ENCODE data around the gene ADARB2. TPM values are rescaled to one million over a fixed set of nuclear protein-coding genes. Genes with fewer than 3 reads are reported as not detected.

Gene ADARB2
- total RNA-seq, 1 donor from 2014 or later, result 0.11 TPM

- TF ChIP-seq, protein P1, sequence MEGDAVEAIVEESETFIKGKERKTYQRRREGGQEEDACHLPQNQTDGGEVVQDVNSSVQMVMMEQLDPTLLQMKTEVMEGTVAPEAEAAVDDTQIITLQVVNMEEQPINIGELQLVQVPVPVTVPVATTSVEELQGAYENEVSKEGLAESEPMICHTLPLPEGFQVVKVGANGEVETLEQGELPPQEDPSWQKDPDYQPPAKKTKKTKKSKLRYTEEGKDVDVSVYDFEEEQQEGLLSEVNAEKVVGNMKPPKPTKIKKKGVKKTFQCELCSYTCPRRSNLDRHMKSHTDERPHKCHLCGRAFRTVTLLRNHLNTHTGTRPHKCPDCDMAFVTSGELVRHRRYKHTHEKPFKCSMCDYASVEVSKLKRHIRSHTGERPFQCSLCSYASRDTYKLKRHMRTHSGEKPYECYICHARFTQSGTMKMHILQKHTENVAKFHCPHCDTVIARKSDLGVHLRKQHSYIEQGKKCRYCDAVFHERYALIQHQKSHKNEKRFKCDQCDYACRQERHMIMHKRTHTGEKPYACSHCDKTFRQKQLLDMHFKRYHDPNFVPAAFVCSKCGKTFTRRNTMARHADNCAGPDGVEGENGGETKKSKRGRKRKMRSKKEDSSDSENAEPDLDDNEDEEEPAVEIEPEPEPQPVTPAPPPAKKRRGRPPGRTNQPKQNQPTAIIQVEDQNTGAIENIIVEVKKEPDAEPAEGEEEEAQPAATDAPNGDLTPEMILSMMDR (IDR thresholded peaks at IDR 0.05; ENCODE audit: borderline replicate concordance), result peak; percentile 1
- Histone ChIP-seq H3K27me3 (ENCODE audit: low read depth) (peaks cover 78% of the 10 kb centered on the region), H3K36me3 (no peaks in the 10 kb centered on the region), H3K4me3 (no peak overlapping the region), H3K4me1 (no peaks in the 10 kb centered on the region), H3K27ac (replicated peaks) (no peak overlapping the region), H3K9me3 (replicated peaks) (no peaks in the 10 kb centered on the region)
- intact Hi-C loops (cut with micrococcal nuclease), result no loop called here
- DNase-seq, result no peak
Observed at GRCh38 chr10:1715821-1716220, 21.5 kb downstream of the ADARB2 start.

GRCh38 chr10:1712944-1713671, 24.2 kb downstream of the ADARB2 start:
- intact Hi-C loops (cut with micrococcal nuclease), result no loop called here
- Histone ChIP-seq H3K4me3 (no peak overlapping the region), H3K36me3 (no peaks in the 10 kb centered on the region), H3K9me3 (replicated peaks) (no peaks in the 10 kb centered on the region), H3K27me3 (ENCODE audit: low read depth) (peaks cover 68% of the 10 kb centered on the region), H3K27ac (replicated peaks) (no peak overlapping the region), H3K4me1 (no peaks in the 10 kb centered on the region)
- TF ChIP-seq, protein P1 (IDR thresholded peaks at IDR 0.05; ENCODE audit: borderline replicate concordance), result no peak
- no peak for DNase-seq

DNA sequence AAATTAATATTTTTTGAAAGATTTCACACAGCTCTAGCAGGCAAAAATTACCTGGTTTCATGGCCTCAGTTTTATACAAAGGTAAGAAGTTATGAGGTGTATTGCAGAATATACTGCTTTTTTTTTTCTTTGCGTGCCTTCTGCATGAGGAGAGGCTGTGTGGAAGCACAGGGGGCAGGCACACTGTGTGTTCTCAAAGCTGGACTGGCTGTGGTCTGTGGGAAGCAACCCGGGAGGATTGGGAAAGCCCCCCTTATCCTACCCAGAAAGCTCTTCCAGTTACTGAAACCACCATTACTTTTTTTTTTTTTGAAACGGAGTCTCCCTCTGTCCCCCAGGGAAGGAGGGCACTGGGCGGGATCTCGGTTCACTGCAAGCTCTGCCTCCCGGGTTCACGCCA, 25.0 kb downstream of the ADARB2 start:
- Histone ChIP-seq H3K27ac (replicated peaks) (no peak overlapping the region), H3K4me1 (no peaks in the 10 kb centered on the region), H3K9me3 (replicated peaks) (no peaks in the 10 kb centered on the region), H3K36me3 (no peaks in the 10 kb centered on the region), H3K27me3 (ENCODE audit: low read depth) (peaks cover 60% of the 10 kb centered on the region), H3K4me3 (no peak overlapping the region)
- no peak for DNase-seq
- TF ChIP-seq, protein P1 (IDR thresholded peaks at IDR 0.05; ENCODE audit: borderline replicate concordance), result no peak
- intact Hi-C loops (cut with micrococcal nuclease), result no loop called here

GRCh38 chr10:1709161-1709560, 28.2 kb downstream of the ADARB2 start:
- H3K4me1 ChIP-seq, result no peaks in the 10 kb centered on the region
- peaks cover 32% of the 10 kb centered on the region for H3K27me3 ChIP-seq (ENCODE audit: low read depth)
- intact Hi-C loops (cut with micrococcal nuclease), result no loop called here
- TF ChIP-seq, protein P1 (IDR thresholded peaks at IDR 0.05; ENCODE audit: borderline replicate concordance), result no peak
- no peak for DNase-seq
- no peak overlapping the region for H3K4me3 ChIP-seq
- peaks cover 3% of the 10 kb centered on the region for H3K9me3 ChIP-seq (replicated peaks)
- H3K36me3 ChIP-seq, result no peaks in the 10 kb centered on the region
- H3K27ac ChIP-seq (replicated peaks), result no peak overlapping the region

DNA sequence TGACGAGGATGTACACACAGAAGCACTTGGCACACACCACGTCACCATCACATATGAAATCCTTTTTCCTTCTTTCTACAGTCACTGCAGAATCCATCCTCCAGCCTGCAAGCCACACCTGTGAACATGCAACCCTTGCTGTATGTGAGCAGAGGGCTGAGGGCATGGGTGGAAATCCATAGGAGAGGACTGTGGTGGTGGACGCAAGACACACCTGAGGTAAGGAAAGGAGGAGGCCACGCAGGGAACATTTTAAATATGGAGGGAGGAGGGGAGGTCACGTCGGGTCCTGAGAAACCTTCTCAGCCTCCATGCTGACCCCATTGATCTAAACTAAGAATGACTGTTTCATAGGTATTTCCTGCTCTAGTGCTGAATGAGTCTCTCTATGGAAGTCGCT, 28.6 kb downstream of the ADARB2 start:
- Histone ChIP-seq H3K36me3 (no peaks in the 10 kb centered on the region), H3K27me3 (ENCODE audit: low read depth) (peaks cover 33% of the 10 kb centered on the region), H3K4me3 (no peak overlapping the region), H3K9me3 (replicated peaks) (peaks cover 6% of the 10 kb centered on the region), H3K27ac (replicated peaks) (no peak overlapping the region), H3K4me1 (no peaks in the 10 kb centered on the region)
- TF ChIP-seq, protein P1 (IDR thresholded peaks at IDR 0.05; ENCODE audit: borderline replicate concordance), result no peak
- intact Hi-C loops (cut with micrococcal nuclease), result no loop called here
- no peak for DNase-seq

All from left ventricle myocardium inferior (tissue), 1 donor.